Measurements from ENCODE around the gene SLC19A3.

Gene SLC19A3

DNA sequence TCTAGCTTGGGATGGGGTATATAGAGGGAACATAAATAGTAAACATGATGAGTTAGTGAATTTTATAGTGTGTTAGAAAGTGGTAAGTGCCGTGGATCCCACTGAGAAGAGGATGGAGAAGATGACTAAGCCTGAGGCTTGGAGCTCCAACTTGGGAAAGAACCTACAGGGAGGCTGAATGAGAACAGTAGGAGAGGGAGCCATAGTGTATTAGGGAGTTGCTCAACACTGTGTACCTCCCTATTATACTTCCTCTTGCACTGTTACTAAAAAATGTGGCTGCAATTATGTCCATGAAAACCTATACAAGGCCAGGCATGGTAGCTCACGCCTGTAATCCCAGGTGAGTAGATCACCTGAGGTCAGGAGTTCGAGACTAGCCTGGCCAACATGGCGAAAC is 2.9 kb upstream of the SLC19A3 start:
- Mint-ChIP-seq H3K36me3 (ENCODE audit: low read depth) (no peaks in the 10 kb centered on the region), H3K4me3 (no peak overlapping the region), H3K27ac (no peak overlapping the region), H3K27me3 (peaks cover 27% of the 10 kb centered on the region), H3K9me3 (no peaks in the 10 kb centered on the region), H3K4me1 (ENCODE audit: low read depth) (peaks cover 5% of the 10 kb centered on the region)
- intact Hi-C loops (cut with micrococcal nuclease) = no loop called here

DNA sequence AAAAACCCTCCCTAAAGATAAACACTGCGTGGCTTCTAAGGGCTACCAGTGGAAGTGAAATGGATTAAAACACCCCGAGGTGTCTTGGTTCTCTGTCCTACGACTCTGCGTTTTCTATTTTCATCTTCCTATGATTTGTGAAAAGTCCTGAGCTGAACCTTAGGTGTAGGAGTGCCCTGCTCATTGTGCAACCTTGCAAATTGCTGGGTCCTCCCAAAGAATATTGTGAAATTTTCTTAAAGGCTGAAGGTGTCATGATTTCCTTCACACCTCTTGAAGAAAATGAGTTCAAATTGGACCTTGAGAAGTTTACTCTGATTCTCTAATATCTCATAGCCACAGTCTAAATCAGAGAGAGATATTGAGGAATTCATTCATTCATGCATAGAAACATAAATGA is 1.8 kb upstream of the SLC19A3 start:
- Mint-ChIP-seq H3K27ac (no peak overlapping the region), H3K27me3 (peaks cover 28% of the 10 kb centered on the region), H3K9me3 (no peaks in the 10 kb centered on the region), H3K36me3 (ENCODE audit: low read depth) (no peaks in the 10 kb centered on the region), H3K4me1 (ENCODE audit: low read depth) (peaks cover 5% of the 10 kb centered on the region), H3K4me3 (no peak overlapping the region)
- intact Hi-C loops (cut with micrococcal nuclease) = no loop called here

DNA sequence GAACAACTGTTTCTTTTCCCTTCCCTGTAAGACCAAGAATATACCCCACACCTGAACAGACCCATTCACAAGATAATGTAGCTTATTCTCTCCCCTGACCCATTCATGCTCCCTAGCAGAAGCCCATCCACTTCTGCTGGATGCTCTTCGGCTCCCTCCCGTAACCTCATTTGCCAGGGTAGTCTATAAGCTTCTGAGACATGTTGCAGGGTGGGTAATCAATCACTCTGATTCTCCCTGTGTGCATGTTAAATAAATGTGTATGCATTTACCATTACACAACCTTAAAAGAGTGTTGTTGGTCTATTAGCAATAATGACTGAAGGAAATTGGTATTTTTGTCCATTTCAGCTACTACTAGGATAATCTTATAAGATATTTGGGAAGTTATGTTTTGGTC is 1.3 kb downstream of the SLC19A3 start:
- no peak overlapping the region for H3K4me3 Mint-ChIP-seq
- peaks cover 26% of the 10 kb centered on the region for H3K27me3 Mint-ChIP-seq
- no peaks in the 10 kb centered on the region for H3K9me3 Mint-ChIP-seq
- peaks cover 5% of the 10 kb centered on the region for H3K4me1 Mint-ChIP-seq (ENCODE audit: low read depth)
- H3K36me3 Mint-ChIP-seq (ENCODE audit: low read depth) = no peaks in the 10 kb centered on the region
- intact Hi-C loops (cut with micrococcal nuclease) = no loop called here
- H3K27ac Mint-ChIP-seq = no peak overlapping the region

DNA sequence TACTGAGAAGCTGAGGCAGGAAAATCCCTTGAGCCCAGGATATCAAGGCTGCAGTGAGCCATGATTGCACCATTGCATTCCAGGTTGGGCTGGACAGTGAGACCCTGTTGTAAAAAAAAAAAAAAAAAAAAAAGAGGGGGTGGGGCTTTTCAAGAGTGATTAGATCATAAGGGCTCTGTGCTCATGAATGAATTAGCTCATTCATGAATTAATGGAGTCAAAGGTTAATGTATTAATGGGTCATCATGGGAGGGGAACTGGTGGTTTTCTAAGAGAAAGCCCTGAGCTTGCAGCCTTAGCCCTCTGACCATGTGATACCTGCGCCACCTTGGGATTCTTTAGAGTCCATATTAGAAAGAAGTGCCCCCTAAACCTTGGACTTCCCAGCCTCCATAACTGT is 4.5 kb downstream of the SLC19A3 start:
- Mint-ChIP-seq H3K27ac (no peak overlapping the region), H3K4me1 (ENCODE audit: low read depth) (peaks cover 5% of the 10 kb centered on the region), H3K4me3 (no peak overlapping the region), H3K36me3 (ENCODE audit: low read depth) (no peaks in the 10 kb centered on the region), H3K27me3 (peaks cover 21% of the 10 kb centered on the region), H3K9me3 (no peaks in the 10 kb centered on the region)
- intact Hi-C loops (cut with micrococcal nuclease) = no loop called here

DNA sequence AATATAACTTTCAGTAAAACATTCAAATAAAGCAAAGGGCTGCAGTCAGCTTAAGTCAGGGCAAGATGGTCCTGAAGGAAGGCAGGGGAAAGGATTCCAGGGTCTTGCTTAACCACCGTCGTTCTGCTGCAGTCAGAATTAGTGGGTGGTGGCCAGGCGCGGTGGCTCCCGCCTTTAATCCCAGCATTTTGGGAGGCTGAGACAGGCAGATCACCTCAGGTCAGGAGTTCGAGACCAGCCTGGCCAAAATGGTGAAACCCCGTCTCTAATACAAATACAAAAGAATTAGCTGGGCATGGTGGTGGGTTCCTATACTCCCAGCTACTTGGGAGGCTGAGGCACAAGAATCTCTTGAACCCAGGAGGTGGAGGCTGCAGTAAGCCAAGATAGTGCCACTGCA is 6.8 kb downstream of the SLC19A3 start:
- Mint-ChIP-seq H3K9me3 (no peaks in the 10 kb centered on the region), H3K4me3 (no peak overlapping the region), H3K4me1 (ENCODE audit: low read depth) (no peaks in the 10 kb centered on the region), H3K36me3 (ENCODE audit: low read depth) (no peaks in the 10 kb centered on the region), H3K27me3 (peaks cover 6% of the 10 kb centered on the region), H3K27ac (no peak overlapping the region)
- intact Hi-C loops (cut with micrococcal nuclease) = no loop called here

DNA sequence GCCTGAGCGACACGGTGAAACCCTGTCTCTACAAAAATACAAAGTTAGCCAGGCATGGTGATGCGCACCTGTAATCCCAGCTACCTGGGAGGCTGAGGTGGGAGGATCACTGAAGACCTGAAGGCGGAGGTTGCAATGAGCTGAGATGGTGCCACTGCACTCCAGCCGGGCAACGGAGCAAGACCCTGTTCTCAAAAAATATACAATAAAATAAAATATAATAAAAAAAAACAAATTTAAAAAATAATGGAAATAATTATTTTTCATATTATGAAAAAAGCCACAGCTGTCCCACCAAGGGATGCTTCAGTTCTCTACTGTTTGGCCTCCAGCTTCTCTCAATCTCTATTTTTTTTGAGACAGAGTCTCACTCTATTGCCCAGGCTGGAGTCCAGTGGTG is 10.4 kb downstream of the SLC19A3 start:
- no peaks in the 10 kb centered on the region for H3K9me3 Mint-ChIP-seq
- peaks cover 1% of the 10 kb centered on the region for H3K27me3 Mint-ChIP-seq
- no peaks in the 10 kb centered on the region for H3K36me3 Mint-ChIP-seq (ENCODE audit: low read depth)
- no peaks in the 10 kb centered on the region for H3K4me1 Mint-ChIP-seq (ENCODE audit: low read depth)
- no peak overlapping the region for H3K27ac Mint-ChIP-seq
- intact Hi-C loops (cut with micrococcal nuclease) = no loop called here
- no peak overlapping the region for H3K4me3 Mint-ChIP-seq

DNA sequence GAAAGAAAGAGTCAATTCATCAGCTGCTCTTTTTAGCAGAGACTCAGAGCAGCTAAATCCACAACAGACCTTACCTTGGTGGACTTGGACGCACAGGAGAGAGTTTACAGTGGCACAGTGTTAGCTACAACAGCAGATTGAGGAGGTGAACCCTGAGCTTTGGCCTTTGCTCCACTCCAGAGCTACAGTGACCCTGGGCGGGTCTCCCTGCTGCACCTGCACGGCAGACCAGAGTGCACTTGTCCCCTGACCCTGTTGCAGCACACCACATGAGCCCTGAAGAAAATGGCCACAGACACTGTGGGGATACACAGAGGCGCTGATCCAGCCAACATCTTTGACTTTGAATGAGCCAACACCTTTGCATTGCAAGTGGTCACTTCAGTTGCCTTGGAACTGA is 11.0 kb downstream of the SLC19A3 start:
- intact Hi-C loops (cut with micrococcal nuclease) = no loop called here
- no peaks in the 10 kb centered on the region for H3K36me3 Mint-ChIP-seq (ENCODE audit: low read depth)
- peaks cover 1% of the 10 kb centered on the region for H3K27me3 Mint-ChIP-seq
- no peaks in the 10 kb centered on the region for H3K4me1 Mint-ChIP-seq (ENCODE audit: low read depth)
- no peak overlapping the region for H3K4me3 Mint-ChIP-seq
- no peak overlapping the region for H3K27ac Mint-ChIP-seq
- no peaks in the 10 kb centered on the region for H3K9me3 Mint-ChIP-seq

DNA sequence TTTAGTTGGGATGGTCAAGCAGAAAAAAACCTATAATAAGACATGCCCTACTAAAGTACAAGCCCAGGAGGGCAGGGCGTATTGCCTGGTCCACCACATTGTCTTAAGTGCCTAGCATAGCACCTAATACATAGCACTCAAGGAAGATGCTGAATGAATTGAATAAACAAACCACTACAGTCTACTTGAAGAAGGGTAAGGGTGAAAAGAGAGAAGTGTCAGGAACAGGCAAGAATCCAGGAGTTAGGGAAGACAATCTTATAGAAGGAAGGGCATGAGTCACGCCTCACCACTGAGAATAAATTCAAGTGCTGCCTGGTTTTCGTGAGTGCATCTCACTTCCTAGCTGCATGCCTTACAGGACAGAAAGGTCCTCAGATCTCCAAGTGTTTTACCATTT is 13.9 kb downstream of the SLC19A3 start:
- no peaks in the 10 kb centered on the region for H3K4me1 Mint-ChIP-seq (ENCODE audit: low read depth)
- H3K27ac Mint-ChIP-seq = no peak overlapping the region
- no peak overlapping the region for H3K4me3 Mint-ChIP-seq
- H3K36me3 Mint-ChIP-seq (ENCODE audit: low read depth) = no peaks in the 10 kb centered on the region
- peaks cover 1% of the 10 kb centered on the region for H3K27me3 Mint-ChIP-seq
- intact Hi-C loops (cut with micrococcal nuclease) = no loop called here
- H3K9me3 Mint-ChIP-seq = no peaks in the 10 kb centered on the region

DNA sequence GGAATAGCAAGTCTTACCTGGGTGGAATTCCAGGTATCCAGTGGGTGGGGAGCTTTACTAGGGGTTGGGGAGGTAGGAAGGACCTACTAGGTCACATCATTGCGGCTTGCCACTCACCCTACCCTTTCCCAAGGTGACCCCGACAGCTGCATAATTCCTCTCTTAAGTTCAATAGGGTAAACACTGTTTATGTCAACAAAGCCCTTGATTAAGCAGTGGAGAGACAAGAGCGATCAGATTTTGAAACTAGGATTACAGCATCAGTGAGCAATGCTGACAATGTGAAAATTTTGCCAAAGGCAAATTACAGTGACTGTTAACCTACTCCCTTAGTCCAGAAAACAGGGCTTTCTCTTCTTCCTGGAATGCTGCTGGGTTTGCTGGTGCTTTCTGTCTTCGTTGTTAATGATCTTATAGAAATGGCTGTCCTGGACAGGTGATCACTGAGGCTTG is 14.5 kb downstream of the SLC19A3 start:
- Mint-ChIP-seq H3K27me3 (peaks cover 2% of the 10 kb centered on the region), H3K4me3 (no peak overlapping the region), H3K27ac (no peak overlapping the region), H3K36me3 (ENCODE audit: low read depth) (no peaks in the 10 kb centered on the region), H3K9me3 (no peaks in the 10 kb centered on the region), H3K4me1 (ENCODE audit: low read depth) (no peaks in the 10 kb centered on the region)
- intact Hi-C loops (cut with micrococcal nuclease) = no loop called here

DNA sequence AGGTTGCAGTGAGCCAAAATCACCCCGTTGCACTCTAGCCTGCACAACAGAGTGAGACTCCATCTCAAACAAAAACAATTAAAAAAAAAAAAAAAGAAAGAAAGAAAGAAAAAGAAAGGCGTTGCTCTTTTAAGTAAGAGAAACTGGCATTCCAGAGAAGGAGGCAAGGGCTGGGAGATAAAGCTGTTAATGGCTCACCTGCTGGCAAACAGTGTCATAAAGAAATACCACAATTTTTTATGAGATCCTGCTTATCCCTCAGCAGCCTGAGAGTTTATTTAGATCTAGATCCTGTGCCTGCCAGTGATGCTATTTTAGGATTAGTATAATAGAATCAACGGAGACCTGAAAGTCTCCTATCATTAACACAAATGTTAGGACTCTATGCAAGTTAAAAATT is 16.3 kb downstream of the SLC19A3 start:
- Mint-ChIP-seq H3K9me3 (no peaks in the 10 kb centered on the region), H3K36me3 (ENCODE audit: low read depth) (no peaks in the 10 kb centered on the region), H3K4me3 (no peak overlapping the region), H3K27ac (no peak overlapping the region), H3K4me1 (ENCODE audit: low read depth) (no peaks in the 10 kb centered on the region), H3K27me3 (peaks cover 4% of the 10 kb centered on the region)
- intact Hi-C loops (cut with micrococcal nuclease) = no loop called here

DNA sequence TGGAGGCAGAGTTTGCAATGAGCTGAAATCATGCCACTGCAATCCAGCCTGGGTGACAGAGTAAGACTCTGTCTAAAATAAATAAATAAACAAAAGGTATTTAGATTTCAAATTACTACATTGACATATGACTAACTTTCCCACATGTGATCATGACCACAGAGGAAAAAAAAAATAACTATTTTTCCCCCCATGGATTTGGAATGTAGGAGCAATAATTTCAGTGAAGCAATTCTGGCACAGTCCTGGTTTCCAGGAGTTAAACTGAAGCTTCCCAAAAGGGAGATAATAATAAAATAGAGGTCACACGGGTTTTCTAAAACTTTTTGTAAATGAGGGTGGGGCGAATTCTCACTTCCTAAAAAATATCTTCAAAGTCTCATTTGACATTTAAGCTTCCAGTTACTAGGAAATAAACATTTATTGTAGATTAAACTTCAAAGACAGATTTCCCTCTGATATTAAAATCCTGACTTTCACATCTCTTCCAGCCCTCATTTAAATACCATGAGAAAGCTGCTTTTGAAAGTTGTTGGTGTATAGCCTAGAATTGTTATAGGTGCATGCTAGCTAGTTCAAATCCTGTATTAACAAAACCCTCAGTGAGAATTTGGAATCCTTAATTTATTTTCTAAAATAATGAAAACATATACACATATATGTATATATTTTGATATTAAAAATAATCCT is 20.7 kb downstream of the SLC19A3 start:
- Mint-ChIP-seq H3K4me3 (no peak overlapping the region), H3K36me3 (ENCODE audit: low read depth) (no peaks in the 10 kb centered on the region)
- intact Hi-C loops (cut with micrococcal nuclease) = no loop called here

DNA sequence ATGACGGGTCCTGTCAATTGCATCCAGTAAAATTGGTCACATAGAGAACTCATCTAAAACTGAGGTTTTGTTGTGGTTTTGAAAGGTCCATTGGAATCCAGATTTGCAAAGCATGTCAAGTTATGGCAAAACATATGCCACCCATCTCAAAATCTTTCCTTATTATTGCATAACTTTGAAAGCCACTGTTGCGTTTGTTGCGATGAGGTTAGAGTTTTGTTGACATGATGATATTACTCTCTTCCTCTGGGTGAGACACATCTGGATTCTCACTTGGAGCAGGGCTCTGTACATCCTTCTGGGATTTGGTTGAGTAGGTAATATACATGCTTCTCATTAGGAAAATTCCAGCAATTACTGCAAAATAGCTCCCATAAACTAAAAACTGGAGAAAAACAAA is 30.6 kb downstream of the SLC19A3 start:
- Mint-ChIP-seq H3K4me3 (no peak overlapping the region), H3K27ac (no peak overlapping the region), H3K36me3 (ENCODE audit: low read depth) (no peaks in the 10 kb centered on the region), H3K27me3 (peaks cover 13% of the 10 kb centered on the region), H3K9me3 (no peaks in the 10 kb centered on the region), H3K4me1 (ENCODE audit: low read depth) (no peaks in the 10 kb centered on the region)
- intact Hi-C loops (cut with micrococcal nuclease) = no loop called here

More for the DNA sequence above, 20.7 kb downstream of the SLC19A3 start:
- H3K9me3 Mint-ChIP-seq = no peaks in the 10 kb centered on the region
- no peaks in the 10 kb centered on the region for H3K4me1 Mint-ChIP-seq (ENCODE audit: low read depth)
- peaks cover 14% of the 10 kb centered on the region for H3K27me3 Mint-ChIP-seq
- H3K27ac Mint-ChIP-seq = no peak overlapping the region

DNA sequence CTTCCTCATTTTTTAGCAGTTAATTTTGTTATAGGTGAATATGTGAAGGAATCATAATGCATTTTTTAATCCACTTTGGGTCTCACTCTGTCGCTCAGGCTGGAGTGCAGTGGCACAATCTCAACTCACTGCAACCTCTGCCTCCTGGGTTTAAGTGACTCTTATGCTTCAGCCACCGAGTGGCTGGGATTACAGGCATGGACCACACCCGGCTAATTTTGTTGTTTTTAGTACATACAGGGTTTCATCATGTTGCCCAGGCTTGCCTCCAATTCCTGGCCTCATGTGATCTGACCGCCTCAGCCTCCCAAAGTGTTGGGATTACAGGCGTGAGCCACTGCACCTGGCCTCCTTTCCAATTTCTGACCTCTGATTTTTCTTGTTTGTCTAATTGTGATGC is 33.6 kb downstream of the SLC19A3 start:
- Mint-ChIP-seq H3K27me3 (peaks cover 6% of the 10 kb centered on the region), H3K9me3 (no peaks in the 10 kb centered on the region), H3K4me3 (no peak overlapping the region), H3K27ac (no peak overlapping the region), H3K36me3 (ENCODE audit: low read depth) (no peaks in the 10 kb centered on the region), H3K4me1 (ENCODE audit: low read depth) (no peaks in the 10 kb centered on the region)
- intact Hi-C loops (cut with micrococcal nuclease) = no loop called here

DNA sequence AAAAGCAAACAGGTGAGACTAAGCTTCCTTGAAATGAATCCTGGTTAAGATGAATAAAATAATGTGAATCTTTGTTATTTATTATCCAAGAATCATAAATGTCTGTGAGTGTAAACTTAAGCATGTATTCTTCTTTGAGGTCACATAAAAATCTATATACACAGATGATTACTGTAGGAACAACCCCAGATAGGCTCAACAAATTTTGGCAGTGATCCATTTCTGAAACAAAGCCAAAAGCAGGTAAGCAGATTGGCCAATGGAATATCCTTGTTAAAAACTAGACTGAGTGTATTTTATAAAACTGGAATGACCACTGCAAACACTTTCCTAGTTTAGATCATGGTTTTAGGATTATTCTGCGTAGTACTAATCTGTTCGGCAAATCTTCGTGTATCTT is 39.9 kb downstream of the SLC19A3 start:
- Mint-ChIP-seq H3K9me3 (no peaks in the 10 kb centered on the region), H3K36me3 (ENCODE audit: low read depth) (no peaks in the 10 kb centered on the region), H3K27ac (no peak overlapping the region), H3K4me1 (ENCODE audit: low read depth) (no peaks in the 10 kb centered on the region), H3K4me3 (no peak overlapping the region), H3K27me3 (peaks cover 3% of the 10 kb centered on the region)
- intact Hi-C loops (cut with micrococcal nuclease) = no loop called here

DNA sequence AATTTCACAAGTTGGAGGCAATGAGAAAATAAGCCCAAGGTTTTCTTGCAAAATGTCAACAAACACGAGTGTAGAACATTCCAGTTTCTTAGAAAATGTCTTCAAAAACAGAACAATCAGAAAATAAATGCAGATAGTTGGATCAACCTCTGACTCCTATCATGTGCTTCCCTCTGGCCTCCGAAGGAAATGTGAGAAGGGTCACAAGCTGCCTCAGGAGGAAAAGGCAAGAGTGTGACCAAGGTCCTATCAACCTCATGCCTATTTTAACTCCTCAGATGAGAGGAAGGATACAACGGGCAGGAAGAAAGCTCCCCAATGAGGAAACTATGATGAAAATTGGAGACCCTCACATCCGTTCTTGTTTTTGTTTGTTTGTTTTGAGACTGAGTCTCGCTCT is 43.3 kb downstream of the SLC19A3 start:
- Mint-ChIP-seq H3K9me3 (no peaks in the 10 kb centered on the region), H3K27me3 (no peaks in the 10 kb centered on the region), H3K27ac (no peak overlapping the region)

More for the DNA sequence above, 43.3 kb downstream of the SLC19A3 start:
- Mint-ChIP-seq H3K4me3 (no peak overlapping the region), H3K4me1 (ENCODE audit: low read depth) (no peaks in the 10 kb centered on the region), H3K36me3 (ENCODE audit: low read depth) (no peaks in the 10 kb centered on the region)
- intact Hi-C loops (cut with micrococcal nuclease) = no loop called here

Measured in dendritic cell treated with granulocyte-macrophage colony-stimulating factor and Interleukin-4, amounts not matched to agents 40 ng/mL and 50 ng/mL, for 4 days (primary cell).